Stimulated activated CD4-positive, alpha-beta T cell treated with anti-CD3 and anti-CD28 coated beads, TNF-alpha, amount 100 ng/mL, for 1 hour (primary cell): ENCODE measurements around the gene KREMEN1.

Experiments used
- DNase-seq, 3 donors: peaks; one replicate each; pipeline ENCODE4 v3.0.0-alpha.2; 2020; ENCODE audit warnings: low read depth in 3 of 3, low spot score in 1 of 3

Gene KREMEN1

DNA sequence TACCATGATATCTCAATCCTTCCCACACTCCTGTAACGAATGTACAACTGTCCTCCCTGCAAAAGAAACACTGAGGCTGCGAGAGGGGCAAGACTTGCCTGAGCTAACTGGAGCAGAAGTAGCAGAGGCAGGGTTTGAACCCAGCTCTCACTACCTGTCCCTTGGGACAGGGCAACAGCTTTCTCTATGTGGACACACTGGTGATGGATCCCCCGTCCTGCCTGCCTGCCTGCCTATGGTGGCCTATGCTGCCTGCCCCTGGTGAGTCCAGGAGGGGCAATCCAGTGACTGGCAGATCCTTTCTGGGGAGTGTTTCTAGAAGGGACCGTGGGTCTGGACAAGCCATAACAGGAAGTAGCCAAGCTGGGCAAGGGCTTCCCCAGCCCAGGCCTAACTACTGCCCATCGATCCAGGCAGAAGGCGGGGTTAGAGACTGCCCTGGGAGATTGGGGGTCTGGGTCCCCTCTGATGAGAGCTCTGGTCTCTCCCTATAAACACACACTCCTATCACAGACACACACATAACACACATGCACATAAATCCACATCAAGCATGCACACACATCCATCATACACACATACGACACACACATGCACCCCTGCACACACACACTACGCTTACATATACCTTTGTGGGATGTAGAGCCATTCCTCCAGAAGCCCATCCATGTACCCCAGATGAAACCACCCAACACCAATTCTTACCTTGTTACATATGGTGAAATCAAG, 131.8 kb downstream of the KREMEN1 start:
- DNase-seq = no peak

DNA sequence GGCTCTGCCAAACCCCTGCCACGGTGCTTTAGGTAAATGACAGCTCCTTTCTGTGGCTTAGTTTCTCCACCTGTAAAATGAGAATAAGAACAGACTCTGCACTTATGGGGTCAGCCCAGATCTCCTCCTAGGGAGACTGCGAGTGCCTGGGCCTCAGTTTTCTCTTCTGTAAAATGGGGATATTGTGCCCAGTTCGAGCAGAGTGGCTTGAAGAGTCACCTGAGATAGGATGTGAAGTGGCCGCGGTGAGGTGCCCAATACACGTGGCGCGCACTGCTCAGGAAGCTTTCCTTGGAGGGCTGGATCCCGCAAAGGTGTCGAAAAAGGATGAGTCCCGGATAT, 132.4 kb downstream of the KREMEN1 start:
- DNase-seq = no peak

DNA sequence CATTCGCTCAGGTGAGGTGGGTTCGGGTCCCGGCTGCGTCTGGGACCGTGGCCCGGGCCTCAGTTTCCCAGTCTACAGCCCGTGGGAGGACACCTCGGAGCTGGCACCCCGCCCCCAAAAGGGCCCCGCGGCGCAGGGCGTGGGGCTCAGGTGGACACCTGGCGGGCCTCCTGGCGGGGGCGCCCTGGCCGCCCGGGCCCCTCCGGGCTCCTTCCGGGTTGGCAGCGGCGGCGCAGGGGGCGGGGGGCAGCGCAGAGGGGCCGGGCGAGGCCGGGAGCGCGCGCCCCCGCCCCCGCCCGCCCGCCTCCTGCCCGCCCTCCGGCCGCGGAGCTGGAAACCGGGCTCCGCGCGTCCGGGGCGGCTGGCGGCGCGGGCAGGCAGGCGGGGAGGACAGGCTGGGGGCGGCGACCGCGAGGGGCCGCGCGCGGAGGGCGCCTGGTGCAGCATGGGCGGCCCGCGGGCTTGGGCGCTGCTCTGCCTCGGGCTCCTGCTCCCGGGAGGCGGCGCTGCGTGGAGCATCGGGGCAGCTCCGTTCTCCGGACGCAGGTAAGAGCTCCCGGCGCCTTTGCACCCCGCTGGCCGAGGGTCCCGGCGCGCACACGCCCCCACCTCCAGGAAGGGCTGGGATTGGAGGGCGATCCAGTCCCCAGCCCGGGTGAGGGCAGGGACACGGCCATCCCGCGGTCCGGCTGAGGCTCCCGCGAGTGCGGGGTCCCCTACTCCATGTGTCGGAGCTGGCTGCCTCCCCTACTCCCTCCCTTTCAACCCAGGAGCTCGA, 132.9 kb downstream of the KREMEN1 start, which contains the start of gene EMID1:
Gene EMID1 (plus strand): TSS at position 303 of the 778 bp plus-strand sequence. CDS start 143 bp downstream, at position 446.
- no peak for DNase-seq

DNA sequence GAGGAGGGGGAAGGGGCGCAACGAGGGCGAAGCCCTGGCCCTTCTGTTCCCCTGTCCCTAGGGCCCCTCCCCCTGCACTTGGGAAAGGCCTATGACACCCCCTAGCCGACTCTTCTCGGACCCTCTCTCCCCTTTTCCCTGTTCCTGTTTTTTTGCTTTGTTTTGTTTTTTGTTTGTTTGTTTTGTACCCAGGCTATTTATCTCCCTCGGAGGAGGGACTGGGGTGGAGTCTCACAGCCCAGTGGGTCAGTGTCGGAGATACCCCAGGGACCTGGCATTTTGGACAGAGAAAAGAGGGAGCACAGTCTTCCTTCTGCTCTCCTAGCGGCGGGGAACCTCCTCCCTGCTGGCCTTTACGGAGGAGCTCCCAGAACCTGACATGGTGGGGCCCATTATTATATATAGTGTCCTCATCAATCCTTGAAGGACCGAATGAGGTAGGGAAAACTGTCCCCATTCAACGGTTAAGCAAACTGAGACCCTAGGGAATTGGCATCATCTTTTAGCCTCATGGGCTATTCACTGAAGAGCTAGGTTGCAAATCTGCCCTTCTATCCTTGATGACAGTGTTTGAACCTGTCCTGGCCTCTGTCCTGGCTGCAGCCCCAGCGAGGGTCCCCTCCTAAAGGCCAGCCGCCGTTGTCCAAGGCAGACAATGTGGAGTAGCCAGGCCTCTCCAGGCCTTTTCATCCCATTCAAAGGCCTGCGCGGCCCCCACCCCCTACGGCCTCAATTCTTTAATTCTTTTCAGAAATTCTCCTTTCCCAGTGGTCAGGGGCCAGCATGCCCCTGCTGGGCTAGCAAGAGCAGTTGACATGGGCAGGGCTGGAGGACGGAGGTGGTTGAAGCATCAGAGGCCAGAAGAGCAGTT, 133.8 kb downstream of the KREMEN1 start:
- DNase-seq = no peak

DNA sequence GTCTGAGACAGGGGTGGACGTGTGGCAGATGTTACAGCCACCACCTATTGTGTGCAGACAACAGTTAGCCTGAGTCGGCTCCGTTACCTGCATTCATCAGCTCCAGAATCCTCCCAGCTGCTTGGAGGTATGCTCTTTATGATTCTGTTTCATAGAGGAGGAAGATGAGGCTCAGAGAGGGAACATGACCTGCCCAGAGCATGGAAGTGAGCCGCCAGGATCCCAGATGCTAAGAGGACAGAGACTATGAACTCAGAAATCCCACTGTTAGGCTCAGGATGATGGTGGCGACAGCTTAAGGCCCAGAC, 134.4 kb downstream of the KREMEN1 start:
- DNase-seq = no peak

DNA sequence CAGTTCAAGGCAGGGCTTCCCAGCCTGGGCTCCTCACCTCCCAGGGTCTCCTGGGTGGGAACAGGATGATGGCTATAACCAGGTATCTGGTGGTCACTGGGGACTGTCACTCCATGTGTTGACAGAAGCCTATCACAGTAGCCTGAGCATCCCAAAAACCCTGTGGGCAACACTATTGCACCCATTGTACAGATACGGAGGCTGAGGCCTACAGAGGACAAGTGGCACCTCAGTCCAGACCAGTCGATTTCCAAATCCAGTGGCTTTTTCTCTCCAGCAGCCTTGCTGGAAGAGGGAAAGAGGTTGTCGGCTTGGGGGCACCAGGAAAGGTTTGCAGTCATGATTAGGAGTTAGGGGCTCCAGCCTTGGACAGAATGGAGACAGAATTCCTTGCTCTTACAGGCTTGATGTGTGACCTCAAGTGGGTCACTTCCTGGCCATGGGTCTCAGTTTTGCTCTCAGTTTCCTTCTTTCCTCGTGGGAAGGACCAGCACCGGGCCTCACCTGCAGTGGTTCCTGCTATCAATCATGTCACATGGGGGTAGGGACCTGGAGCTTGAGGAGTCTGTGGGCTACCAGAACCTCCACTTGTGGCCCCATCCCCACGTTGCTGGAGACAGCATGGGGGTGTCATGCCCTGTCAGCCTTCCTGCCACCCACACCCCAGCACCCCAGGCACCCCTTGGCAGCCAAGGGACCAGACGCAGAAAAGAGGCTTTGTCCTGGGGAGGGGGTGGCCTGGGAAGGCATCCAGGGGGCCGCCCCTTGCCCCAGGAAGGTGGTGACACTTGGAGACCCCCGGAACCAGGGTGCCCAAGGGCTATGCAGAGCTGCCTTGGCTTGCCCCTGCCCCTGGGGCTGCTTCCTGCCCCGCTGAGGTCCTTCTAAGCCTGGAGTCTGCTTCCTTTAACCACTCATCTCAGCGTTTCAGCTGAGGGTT, 135.0 kb downstream of the KREMEN1 start:
- no peak for DNase-seq

DNA sequence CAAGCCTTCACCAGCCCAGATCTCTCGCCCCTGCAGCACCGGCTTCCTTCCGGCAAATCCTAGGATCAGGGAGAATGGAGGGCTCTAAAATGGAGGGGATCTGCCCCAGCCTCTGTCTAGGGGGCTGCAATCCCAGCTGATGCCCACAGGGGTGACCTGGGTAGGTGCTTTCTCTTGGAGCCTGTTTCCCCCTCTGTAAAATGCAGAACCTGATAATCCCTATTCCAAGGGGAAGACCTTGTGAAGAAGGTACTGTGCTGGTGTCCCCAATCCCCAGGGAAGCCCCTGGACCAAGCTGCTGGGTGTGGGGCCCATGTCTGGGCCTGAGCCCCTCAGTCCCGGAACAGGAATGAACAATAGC, 135.6 kb downstream of the KREMEN1 start:
- DNase-seq = no peak

DNA sequence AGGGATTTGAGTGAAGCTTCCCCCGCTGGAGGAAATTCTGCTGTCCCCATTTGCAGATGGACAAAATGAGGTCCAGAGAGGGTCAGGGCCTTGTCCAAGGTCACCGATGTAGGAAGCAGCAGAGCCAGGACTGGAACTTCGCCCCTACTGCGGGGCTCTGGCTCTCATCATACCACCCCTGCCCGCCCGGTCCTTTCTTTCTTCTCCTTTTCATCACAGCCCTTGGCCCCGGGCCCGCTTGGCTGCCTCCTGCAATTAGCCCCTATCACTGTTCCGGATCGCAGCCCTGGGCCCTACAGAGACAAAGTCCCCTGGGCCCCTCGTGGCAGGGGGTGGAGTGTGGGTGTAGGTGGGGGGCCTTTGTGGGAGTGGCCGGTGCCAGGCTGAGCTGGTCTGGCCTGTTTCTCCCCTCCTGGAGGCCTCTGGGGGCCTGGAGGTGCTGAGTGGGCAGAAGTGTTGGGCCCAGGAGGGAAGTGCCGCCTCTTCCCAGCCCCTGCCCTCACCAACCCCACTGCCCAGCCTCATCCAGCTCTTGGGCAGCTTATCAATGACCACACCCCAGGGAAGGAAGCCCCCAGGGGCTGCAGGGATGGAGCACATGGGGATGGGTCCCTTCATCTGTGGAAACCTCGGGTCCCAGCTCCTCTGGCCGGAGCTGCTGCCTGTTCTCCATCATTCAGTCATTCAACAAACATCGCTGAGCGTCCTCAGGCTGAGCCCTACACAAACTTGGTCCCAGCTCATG, 136.2 kb downstream of the KREMEN1 start:
- DNase-seq = no peak

DNA sequence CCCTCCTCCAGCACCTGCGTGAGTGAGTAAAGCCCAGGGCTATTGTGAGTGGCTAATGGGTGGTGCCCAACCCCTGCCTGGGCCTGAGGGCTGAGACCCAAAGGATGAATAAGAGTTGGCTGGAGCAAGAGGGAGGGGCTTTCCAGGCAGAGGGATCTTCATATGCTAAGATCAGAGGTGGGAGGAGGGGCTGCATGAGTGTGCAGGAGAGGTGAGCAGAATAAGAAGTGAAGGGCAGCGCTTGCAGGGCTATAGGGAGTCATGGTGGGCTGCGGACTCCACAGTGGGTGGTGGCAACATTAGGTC, 136.7 kb downstream of the KREMEN1 start:
- no peak for DNase-seq

DNA sequence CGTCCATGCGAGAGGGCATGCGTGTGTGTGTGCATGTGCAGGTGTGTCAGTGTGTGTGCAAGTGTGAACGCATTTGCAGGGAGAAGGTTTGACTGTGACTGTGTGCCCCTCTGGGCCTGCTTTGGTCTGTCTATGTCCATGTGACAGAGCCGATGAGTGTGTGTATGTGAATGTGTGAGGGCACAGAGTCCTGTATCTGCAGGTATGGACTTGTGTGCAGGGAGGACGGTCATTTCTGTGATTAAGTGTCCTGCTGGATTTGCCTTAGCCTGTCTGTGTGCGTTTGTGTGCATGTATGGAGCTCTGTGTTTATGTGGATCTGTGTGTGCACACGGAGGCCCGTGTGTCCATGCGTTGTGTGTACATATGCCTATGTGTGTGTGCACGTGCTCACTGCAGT, 138.2 kb downstream of the KREMEN1 start:
- no peak for DNase-seq

DNA sequence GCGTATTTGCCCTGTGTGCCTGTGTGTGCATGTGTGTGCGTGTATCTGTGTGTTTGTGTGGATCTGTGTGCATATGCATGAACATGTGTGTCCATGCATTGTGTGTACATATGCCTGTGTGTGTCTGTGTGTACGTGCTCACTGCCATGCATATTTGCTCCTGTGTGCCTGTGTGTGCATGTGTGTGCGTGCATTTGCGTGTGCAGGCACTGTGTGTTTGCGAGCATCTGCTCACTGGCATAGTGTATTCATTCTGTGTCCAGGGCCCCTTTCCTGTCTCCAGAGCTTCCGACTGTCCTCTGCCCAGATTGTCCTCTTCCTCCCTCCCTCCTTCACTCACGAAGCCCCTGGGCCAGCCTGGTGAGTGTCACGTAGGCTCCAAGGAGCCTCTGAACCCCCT, 138.6 kb downstream of the KREMEN1 start:
- no peak for DNase-seq

DNA sequence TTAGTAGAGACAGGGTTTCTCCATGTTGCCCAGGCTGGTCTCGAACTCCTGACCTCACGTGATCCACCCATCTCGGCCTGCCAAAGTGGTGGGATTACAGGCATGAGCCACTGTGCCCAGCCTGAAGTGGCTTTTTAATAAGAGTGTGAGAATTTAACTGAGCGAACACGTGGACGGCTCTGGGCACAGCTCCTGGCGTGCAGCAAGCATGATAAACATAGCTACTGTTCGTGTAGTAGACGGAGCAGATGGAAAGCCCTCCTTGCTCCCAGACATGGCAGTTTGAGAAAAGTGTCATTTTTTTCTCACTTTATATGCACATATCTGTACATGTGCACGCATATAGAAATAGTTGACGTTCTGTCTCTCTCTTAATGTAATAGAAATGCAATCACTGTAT, 139.9 kb downstream of the KREMEN1 start:
- no peak for DNase-seq

DNA sequence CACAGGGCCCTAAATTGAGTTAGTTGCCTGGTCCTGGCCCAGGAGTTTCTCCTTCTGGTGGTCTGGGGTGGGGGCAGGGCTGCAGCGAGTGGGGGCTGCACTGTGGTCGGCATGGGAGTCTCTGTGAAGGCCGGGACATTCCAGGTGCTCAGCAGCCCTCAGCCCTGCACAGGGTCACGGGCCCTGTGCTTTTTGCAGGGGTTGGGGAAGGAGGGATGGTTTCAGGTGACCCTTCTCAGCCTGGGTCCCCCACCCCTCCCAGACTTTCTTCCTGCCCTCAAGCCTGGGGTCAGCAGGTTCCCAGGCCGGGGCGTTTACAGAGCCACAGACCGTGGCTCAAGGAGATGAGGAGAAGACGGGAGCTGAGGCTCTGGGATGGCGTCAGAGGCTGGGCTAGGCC, 140.7 kb downstream of the KREMEN1 start:
- DNase-seq = no peak

DNA sequence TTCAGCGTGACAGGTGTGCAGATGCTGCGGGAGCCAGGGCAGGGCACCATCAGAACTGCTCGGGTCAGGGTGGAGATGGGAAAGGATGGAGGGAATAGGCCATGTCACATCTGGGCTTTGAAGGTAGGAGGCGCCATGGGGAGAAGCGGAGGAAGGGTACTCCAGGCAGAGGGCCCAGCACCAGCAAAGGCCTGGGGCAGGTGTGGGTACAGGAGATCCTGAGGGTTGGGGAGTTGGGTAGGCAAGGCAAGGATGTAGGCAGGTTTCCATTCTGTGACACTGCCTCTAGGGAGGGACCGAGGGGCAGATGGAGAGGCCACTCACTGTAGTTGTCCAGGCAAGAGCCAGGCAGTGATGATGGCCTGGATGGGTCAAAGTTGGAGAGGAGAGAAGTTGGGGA, 141.4 kb downstream of the KREMEN1 start:
- DNase-seq = no peak

DNA sequence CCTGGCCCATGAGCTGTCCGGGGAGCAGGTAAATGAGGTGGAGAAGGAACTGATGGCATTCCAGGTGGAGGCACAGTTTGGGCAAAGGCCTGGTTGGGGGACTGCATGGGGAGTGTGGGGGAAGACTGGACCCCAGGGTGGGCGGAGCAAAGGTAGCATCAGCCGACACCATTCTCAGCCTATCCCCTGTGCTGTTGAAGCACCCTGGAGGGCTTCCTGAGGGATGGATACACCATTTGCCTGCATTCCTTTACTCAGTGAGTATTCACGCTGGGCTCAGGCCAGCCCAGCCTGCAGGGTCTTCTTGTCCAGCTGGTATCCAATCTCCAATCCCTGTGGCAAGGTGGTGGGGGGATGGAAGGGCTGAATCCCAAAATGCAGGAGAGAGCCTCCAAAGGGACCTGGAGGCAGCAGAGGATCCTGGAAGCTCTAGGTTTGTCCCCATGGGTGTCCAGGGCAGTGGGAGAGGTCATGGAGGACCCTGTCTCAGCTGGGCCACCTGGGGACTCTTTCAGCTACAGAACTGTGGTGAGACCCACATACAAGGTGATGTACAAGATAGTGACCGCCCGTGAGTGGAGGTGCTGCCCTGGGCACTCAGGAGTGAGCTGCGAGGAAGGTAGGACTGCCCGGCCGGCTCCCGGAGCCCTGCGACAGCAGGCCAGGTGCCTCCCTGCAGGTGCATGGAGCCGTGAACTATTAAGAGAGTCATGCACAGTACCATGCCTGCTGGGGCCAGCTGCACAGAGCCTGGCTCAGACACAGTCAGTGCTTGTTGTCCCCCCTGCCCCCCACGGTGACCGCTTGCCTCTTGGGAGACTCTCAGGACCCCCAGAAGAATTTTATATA, 142.4 kb downstream of the KREMEN1 start:
- DNase-seq = no peak

DNA sequence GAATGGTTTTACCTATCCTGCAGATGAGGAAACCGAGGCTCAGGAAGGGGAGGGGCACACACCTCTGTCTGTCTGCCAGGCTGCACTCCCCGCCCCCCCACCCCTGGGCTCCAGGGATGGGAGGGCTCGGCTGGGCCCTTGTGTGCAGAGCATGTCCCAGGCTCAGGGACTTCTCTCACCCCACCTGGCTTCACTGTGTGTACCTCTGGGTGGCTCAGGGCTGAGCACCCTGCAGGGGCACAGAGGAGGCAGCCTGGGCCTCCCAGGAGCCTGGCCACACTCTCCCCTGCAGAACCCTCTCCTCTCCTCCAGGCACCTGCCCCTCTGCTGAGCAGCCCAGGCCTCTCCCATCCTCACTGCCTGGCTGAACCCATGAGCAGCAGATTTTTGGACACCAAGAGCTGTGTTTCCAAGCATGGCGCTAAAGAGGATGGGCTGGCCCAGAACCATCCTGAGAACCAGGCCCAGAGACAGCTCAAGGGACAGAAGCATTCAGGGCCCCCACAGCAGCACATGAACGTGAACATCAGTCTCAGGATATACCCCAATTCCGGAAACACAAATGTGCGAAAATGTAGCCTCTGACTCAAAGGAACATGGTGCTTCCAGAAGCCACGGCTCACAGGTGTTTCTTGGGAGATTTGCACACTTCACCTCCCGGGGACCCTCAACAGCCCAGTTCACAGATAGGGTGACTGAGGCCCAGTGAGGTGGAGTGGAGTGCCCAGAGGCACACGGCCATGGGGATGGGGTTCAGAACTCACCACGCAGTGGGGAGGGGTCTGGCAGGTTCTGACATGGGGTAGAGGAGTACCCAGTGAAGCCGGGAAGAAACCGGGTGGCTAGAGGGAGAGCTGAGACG, 143.4 kb downstream of the KREMEN1 start:
- no peak for DNase-seq

DNA sequence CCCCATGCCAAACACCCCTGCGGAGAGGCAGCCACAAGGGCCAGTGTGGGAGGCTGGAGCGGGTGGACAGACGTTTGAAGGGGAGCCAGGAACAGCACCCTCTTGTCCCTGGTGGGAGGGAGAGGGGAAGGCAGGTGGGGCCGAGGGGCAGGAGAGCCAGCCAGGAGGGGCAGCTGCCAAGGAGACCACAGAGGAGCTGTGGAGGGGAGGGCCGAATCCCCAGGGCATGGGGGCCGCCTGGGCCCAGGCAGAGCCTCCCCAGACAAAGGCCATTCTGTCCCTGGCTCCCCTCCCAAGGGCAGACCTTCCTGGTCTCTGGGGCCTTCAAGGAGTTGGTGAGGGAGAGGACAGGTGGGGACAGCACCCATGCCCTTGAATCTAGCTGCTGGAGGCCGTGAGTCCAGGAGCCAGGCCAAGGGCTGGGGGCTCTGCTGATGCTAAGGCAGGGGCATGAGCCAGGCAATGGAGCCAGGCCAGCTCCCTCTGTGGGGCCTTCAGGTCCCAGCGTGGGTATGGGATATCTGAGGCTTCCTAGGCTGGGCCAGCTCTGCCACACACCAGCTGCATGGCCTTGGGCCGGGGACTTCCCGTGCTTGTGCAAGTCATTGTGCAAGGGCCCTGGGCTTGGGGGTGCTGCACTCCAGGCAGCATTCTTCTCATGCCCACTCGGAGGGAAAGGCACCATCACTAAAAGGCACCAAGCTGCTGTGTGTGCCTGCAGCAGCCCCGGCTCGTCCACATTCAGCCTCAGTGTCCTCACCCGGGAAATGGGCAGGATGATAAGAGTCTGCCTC, 144.2 kb downstream of the KREMEN1 start:
- DNase-seq = no peak
